GM12878 (cell line): Measurements from ENCODE around the gene GPR137B. TPM values are rescaled to one million over a fixed set of nuclear protein-coding genes. Genes with fewer than 3 reads are reported as not detected.

Experiments used
- BMI1 ChIP-seq: fragments of 450-650 bp; IDR thresholded peaks from 2 replicates; pipeline ENCODE4 v1.6.1; 2016; ENCODE audit warnings: mild to moderate bottlenecking, moderate library complexity, borderline replicate concordance
- CBX3 ChIP-seq: fragments of 200-600 bp; sonication (generic); IDR thresholded peaks from 2 replicates; pipeline ENCODE4 v1.6.1; 2016; ENCODE audit warnings: low read depth, borderline replicate concordance
- CHD1 ChIP-seq: IDR thresholded peaks from 2 replicates; pipeline ENCODE4 v1.6.1; 2012; ENCODE audit warnings: low read depth, low read length, improper control_type of control experiment
- CREB1 ChIP-seq: IDR thresholded peaks from 2 replicates; pipeline ENCODE4 v1.6.1; 2012; ENCODE audit warnings: low read depth, mild to moderate bottlenecking, inconsistent platforms
- CREM ChIP-seq: IDR thresholded peaks from 2 replicates; pipeline ENCODE4 v1.6.1; 2014; ENCODE audit warnings: antibody characterized with exemption, low read depth
- DPF2 ChIP-seq: fragments of 450-650 bp; IDR thresholded peaks from 2 replicates; pipeline ENCODE4 v1.6.1; 2017; ENCODE audit warnings: mild to moderate bottlenecking
- ESRRA ChIP-seq: IDR thresholded peaks from 2 replicates; pipeline ENCODE4 v1.6.1; 2012; ENCODE audit warnings: mild to moderate bottlenecking, low read length, improper control_type of control experiment
- GABPA ChIP-seq: IDR thresholded peaks from 2 replicates; pipeline ENCODE4 v1.6.1; 2014; ENCODE audit warnings: antibody characterized with exemption, low read depth, mild to moderate bottlenecking, inconsistent platforms
- IKZF1 ChIP-seq: fragments of 450-650 bp; conservative IDR thresholded peaks from 2 replicates; pipeline ENCODE4 v1.6.1; 2017; ENCODE audit warnings: antibody characterized with exemption, mild to moderate bottlenecking
- IKZF2 ChIP-seq, 2 experiments: fragments of 450-650 bp; IDR thresholded peaks; 2 replicates each; pipeline ENCODE4 v1.6.1; 2017; ENCODE audit warnings: mild to moderate bottlenecking in 2 of 2, moderate library complexity in 2 of 2
- MXI1 ChIP-seq: fragments of 150-350 bp; IDR thresholded peaks from 2 replicates; pipeline ENCODE4 v1.6.1; 2011; ENCODE audit warnings: low read depth, mild to moderate bottlenecking, inconsistent platforms, low read length, improper control_type of control experiment
- POLR2A ChIP-seq: IDR thresholded peaks from 2 replicates; pipeline ENCODE4 v1.6.1; 2011; ENCODE audit warnings: low read depth, mild to moderate bottlenecking, low read length
- RBBP5 ChIP-seq: fragments of 200-600 bp; sonication (generic); conservative IDR thresholded peaks from 2 replicates; pipeline ENCODE4 v1.6.1; 2016
- SIX5 ChIP-seq: IDR thresholded peaks from 2 replicates; pipeline ENCODE4 v1.6.1; 2011; ENCODE audit warnings: mild to moderate bottlenecking, low read depth, low read length, moderate library complexity; ENCODE audit not compliant: severe bottlenecking
- SPI1 ChIP-seq: IDR thresholded peaks from 2 replicates; pipeline ENCODE4 v1.6.1; 2011; ENCODE audit warnings: low read depth, mild to moderate bottlenecking, low read length, moderate library complexity, borderline replicate concordance; ENCODE audit not compliant: insufficient read depth
- SRF ChIP-seq, 2 experiments: IDR thresholded peaks; 2 replicates each; pipeline ENCODE4 v1.6.1; 2011; ENCODE audit warnings: low read depth in 2 of 2, low read length in 2 of 2, mild to moderate bottlenecking in 1 of 2, moderate library complexity in 1 of 2
- STAT1 ChIP-seq: fragments of 450-650 bp; conservative IDR thresholded peaks from 2 replicates; pipeline ENCODE4 v1.6.1; 2014; ENCODE audit warnings: antibody characterized with exemption, mild to moderate bottlenecking
- STAT3 ChIP-seq: IDR thresholded peaks from 2 replicates; pipeline ENCODE4 v1.6.1; 2011; ENCODE audit warnings: low read depth, low read length, improper control_type of control experiment
- TAF1 ChIP-seq: IDR thresholded peaks from 2 replicates; pipeline ENCODE4 v1.6.1; 2011; ENCODE audit warnings: mild to moderate bottlenecking, low read depth, low read length, borderline replicate concordance
- TBL1XR1 ChIP-seq: IDR thresholded peaks from 2 replicates; pipeline ENCODE4 v1.6.1; 2012; ENCODE audit warnings: low read depth, low read length, improper control_type of control experiment
- TCF7 ChIP-seq: IDR thresholded peaks from 2 replicates; pipeline ENCODE4 v1.6.1; 2014; ENCODE audit warnings: antibody characterized with exemption, borderline replicate concordance
- polyA plus RNA-seq, 11 experiments: library from polyadenylated mRNA; depleted of rRNA in 4 of 11; unstranded in 6 of 11; stranded (reverse) in 5 of 11; fragments of >200 nt; fragmentation: Nextera tagmentation in 4 of 11; fragmentation: Illumina TruSeq in 1 of 11; extraction: Ambion mirVana in 4 of 11; extraction: Trizol in 1 of 11; gene quantifications; 1 replicate in 1 of 11; 2 replicates in 10 of 11; pipeline versions ENCODE4 v1.2.1 to v1.2.3, GENCODE V29; 2011 to 2016; ENCODE audit warnings: inconsistent platforms in 2 of 11, missing spikeins in 2 of 11, low read depth in 1 of 11
- total RNA-seq, 4 experiments: library from RNA; depleted of rRNA in 3 of 4; stranded (reverse); fragments of >200 nt in 3 of 4; fragmentation: Illumina TruSeq in 1 of 4; extraction: Trizol in 1 of 4; gene quantifications; 2 replicates each; pipeline versions ENCODE4 v1.2.1 to v1.2.3, GENCODE V29; 2013 to 2021
- TF ChIP-seq, protein P1 (sequence below): fragments of 450-650 bp; IDR thresholded peaks from 2 replicates; pipeline ENCODE4 v1.6.1; 2016; ENCODE audit warnings: mild to moderate bottlenecking
- TF ChIP-seq, protein P2 (sequence below): fragments of 450-650 bp; conservative IDR thresholded peaks from 2 replicates; pipeline ENCODE4 v1.6.1; 2017; ENCODE audit warnings: mild to moderate bottlenecking, moderate library complexity
- TF ChIP-seq, protein P3 (sequence below): fragments of 450-650 bp; IDR thresholded peaks from 2 replicates; pipeline ENCODE4 v1.6.1; 2018; ENCODE audit warnings: mild to moderate bottlenecking, low read depth, moderate library complexity; ENCODE audit not compliant: partially characterized antibody
- TF ChIP-seq, protein P4 (sequence below): IDR thresholded peaks from 2 replicates; pipeline ENCODE4 v1.6.1; 2012; ENCODE audit warnings: low read length, inconsistent platforms
- TF ChIP-seq, protein P5 (sequence below): fragments of 450-650 bp; IDR thresholded peaks from 2 replicates; pipeline ENCODE4 v1.6.1; 2016; ENCODE audit warnings: mild to moderate bottlenecking

GPR137B gene
- total and polyA plus RNA-seq, 10 of the 15 experiments (the other 5 are each of a cell fraction or from before 2014, with no cell fraction given) = 5.4 to 20.8 (median 12.5) TPM

DNA sequence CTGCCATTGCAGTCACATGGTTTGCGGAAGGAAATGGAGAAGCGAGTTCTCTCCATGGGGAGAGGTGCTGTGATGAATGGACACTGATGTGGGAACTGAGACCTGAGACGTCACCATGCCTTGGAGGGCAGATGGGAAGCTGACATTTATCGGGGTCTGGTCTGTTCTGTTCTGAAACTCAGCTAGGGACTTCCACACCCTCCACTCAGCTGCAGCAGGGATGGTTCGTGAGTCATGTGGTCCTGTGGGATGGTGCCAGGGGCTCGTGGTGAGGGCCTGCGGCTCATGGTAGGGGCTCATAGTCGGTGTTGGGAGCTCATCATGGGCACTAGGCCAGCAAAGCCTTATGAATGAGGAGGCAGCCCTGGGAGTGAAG, 6.1 kb downstream of the GPR137B start (continued):
- TF ChIP-seq CREB1 (no peak), SPI1 (peak; percentile 45; the same call in 1 of the 2 replicates), SRF (IDR thresholded peaks at IDR 0.05; ENCODE audit: low read depth in 2 of 2, low read length in 2 of 2) (no peak), GABPA (no peak), STAT3 (no peak), POLR2A (no peak), TBL1XR1 (no peak), ESRRA (no peak), CHD1 (no peak), IKZF2 (IDR thresholded peaks at IDR 0.05) (peak; percentile 44), STAT1 (no peak), SIX5 (no peak), IKZF1 (peak; percentile 43; the same call in 1 of the 2 replicates), MXI1 (no peak), RBBP5 (no peak), TAF1 (no peak), CREM (no peak), BMI1 (no peak), DPF2 (no peak), CBX3 (no peak), TCF7 (no peak)
- TF ChIP-seq, protein P1, sequence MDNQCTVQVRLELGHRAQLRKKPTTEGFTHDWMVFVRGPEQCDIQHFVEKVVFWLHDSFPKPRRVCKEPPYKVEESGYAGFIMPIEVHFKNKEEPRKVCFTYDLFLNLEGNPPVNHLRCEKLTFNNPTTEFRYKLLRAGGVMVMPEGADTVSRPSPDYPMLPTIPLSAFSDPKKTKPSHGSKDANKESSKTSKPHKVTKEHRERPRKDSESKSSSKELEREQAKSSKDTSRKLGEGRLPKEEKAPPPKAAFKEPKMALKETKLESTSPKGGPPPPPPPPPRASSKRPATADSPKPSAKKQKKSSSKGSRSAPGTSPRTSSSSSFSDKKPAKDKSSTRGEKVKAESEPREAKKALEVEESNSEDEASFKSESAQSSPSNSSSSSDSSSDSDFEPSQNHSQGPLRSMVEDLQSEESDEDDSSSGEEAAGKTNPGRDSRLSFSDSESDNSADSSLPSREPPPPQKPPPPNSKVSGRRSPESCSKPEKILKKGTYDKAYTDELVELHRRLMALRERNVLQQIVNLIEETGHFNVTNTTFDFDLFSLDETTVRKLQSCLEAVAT = no peak
- TF ChIP-seq, protein P2, sequence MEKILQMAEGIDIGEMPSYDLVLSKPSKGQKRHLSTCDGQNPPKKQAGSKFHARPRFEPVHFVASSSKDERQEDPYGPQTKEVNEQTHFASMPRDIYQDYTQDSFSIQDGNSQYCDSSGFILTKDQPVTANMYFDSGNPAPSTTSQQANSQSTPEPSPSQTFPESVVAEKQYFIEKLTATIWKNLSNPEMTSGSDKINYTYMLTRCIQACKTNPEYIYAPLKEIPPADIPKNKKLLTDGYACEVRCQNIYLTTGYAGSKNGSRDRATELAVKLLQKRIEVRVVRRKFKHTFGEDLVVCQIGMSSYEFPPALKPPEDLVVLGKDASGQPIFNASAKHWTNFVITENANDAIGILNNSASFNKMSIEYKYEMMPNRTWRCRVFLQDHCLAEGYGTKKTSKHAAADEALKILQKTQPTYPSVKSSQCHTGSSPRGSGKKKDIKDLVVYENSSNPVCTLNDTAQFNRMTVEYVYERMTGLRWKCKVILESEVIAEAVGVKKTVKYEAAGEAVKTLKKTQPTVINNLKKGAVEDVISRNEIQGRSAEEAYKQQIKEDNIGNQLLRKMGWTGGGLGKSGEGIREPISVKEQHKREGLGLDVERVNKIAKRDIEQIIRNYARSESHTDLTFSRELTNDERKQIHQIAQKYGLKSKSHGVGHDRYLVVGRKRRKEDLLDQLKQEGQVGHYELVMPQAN = no peak
- TF ChIP-seq, protein P3, sequence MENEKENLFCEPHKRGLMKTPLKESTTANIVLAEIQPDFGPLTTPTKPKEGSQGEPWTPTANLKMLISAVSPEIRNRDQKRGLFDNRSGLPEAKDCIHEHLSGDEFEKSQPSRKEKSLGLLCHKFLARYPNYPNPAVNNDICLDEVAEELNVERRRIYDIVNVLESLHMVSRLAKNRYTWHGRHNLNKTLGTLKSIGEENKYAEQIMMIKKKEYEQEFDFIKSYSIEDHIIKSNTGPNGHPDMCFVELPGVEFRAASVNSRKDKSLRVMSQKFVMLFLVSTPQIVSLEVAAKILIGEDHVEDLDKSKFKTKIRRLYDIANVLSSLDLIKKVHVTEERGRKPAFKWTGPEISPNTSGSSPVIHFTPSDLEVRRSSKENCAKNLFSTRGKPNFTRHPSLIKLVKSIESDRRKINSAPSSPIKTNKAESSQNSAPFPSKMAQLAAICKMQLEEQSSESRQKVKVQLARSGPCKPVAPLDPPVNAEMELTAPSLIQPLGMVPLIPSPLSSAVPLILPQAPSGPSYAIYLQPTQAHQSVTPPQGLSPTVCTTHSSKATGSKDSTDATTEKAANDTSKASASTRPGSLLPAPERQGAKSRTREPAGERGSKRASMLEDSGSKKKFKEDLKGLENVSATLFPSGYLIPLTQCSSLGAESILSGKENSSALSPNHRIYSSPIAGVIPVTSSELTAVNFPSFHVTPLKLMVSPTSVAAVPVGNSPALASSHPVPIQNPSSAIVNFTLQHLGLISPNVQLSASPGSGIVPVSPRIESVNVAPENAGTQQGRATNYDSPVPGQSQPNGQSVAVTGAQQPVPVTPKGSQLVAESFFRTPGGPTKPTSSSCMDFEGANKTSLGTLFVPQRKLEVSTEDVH = no peak
- TF ChIP-seq, protein P4, sequence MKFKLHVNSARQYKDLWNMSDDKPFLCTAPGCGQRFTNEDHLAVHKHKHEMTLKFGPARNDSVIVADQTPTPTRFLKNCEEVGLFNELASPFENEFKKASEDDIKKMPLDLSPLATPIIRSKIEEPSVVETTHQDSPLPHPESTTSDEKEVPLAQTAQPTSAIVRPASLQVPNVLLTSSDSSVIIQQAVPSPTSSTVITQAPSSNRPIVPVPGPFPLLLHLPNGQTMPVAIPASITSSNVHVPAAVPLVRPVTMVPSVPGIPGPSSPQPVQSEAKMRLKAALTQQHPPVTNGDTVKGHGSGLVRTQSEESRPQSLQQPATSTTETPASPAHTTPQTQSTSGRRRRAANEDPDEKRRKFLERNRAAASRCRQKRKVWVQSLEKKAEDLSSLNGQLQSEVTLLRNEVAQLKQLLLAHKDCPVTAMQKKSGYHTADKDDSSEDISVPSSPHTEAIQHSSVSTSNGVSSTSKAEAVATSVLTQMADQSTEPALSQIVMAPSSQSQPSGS = no peak
- TF ChIP-seq, protein P5, sequence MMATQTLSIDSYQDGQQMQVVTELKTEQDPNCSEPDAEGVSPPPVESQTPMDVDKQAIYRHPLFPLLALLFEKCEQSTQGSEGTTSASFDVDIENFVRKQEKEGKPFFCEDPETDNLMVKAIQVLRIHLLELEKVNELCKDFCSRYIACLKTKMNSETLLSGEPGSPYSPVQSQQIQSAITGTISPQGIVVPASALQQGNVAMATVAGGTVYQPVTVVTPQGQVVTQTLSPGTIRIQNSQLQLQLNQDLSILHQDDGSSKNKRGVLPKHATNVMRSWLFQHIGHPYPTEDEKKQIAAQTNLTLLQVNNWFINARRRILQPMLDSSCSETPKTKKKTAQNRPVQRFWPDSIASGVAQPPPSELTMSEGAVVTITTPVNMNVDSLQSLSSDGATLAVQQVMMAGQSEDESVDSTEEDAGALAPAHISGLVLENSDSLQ = no peak
